HFFc6 (cell line): ENCODE measurements around the gene SDK2. TPM values are rescaled to one million over a fixed set of nuclear protein-coding genes. Genes with fewer than 3 reads are reported as not detected.
A peak's percentile ranks its signal among the peaks of the same experiment; 100 is the strongest.

Experiments
- DNase-seq: peaks from one replicate; pipeline ENCODE4 v3.0.0-alpha.2; 2018
- H3K27ac Mint-ChIP-seq: 2 replicates; pipeline ENCODE4 v1.8.0; 2020; ENCODE audit warnings: mild to moderate bottlenecking, mixed read lengths
- H3K27me3 Mint-ChIP-seq: 2 replicates; pipeline ENCODE4 v1.8.0; 2021; ENCODE audit warnings: mild to moderate bottlenecking, moderate library complexity, mixed read lengths; ENCODE audit not compliant: insufficient read depth
- H3K36me3 Mint-ChIP-seq: 2 replicates; pipeline ENCODE4 v1.8.0; 2021; ENCODE audit warnings: low read depth, mixed read lengths
- H3K4me1 Mint-ChIP-seq: 2 replicates; pipeline ENCODE4 v1.8.0; 2020; ENCODE audit warnings: low read depth, mixed read lengths
- H3K4me3 Mint-ChIP-seq: 2 replicates; pipeline ENCODE4 v1.8.0; 2020; ENCODE audit warnings: mild to moderate bottlenecking, moderate library complexity, mixed read lengths
- H3K9me3 Mint-ChIP-seq: 2 replicates; pipeline ENCODE4 v1.8.0; 2020; ENCODE audit warnings: mild to moderate bottlenecking, mixed read lengths
- total RNA-seq, 6 experiments: library from RNA; stranded (reverse); fragmentation: NEBNext Ultra II Directional; extraction: Animal tissue kit (Norgen Biotek cat#: 25700); gene quantifications; 2 replicates in 1 of 6; 3 replicates in 5 of 6; pipeline ENCODE4 v1.2.3, GENCODE V29; 2021
- TF ChIP-seq, protein P1 (sequence below): fragments of 200-600 bp; sonication (generic); IDR thresholded peaks from 2 replicates; pipeline ENCODE4 v1.5.0; 2021; ENCODE audit warnings: antibody characterized with exemption, mild to moderate bottlenecking

The SDK2 gene
- total RNA-seq, 6 experiments from 2014 or later, result 0.03 TPM; not detected in 4

DNA sequence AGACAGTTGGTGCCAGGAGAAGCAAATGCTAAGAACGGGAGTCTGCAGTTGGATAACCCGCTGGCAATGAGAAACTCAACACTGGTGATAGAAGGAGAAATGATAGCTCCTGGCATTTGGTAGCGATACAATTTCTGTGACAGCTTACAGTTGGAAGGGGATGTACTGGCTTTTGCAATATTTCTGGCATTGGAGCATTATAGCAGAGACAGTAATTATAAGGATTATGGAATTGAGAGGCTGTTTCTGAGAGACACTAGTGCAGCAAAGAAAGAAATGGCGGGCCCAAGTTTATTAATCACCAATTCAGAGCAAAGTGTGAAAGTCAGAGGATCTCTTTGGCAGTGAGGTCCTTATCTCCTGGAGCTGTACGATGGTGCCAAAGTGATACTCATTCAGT is 16.1 kb upstream of the SDK2 start:
- Mint-ChIP-seq H3K4me3 (no peak overlapping the region), H3K9me3 (peaks cover 50% of the 10 kb centered on the region), H3K4me1 (no peaks in the 10 kb centered on the region), H3K36me3 (0 out of 2 replicates have a peak, but pooled peaks cover under 1% of the 10 kb centered on the region), H3K27me3 (no peaks in the 10 kb centered on the region; the same call in 1 of the 2 replicates), H3K27ac (no peak overlapping the region)
- no peak for DNase-seq
- TF ChIP-seq, protein P1, sequence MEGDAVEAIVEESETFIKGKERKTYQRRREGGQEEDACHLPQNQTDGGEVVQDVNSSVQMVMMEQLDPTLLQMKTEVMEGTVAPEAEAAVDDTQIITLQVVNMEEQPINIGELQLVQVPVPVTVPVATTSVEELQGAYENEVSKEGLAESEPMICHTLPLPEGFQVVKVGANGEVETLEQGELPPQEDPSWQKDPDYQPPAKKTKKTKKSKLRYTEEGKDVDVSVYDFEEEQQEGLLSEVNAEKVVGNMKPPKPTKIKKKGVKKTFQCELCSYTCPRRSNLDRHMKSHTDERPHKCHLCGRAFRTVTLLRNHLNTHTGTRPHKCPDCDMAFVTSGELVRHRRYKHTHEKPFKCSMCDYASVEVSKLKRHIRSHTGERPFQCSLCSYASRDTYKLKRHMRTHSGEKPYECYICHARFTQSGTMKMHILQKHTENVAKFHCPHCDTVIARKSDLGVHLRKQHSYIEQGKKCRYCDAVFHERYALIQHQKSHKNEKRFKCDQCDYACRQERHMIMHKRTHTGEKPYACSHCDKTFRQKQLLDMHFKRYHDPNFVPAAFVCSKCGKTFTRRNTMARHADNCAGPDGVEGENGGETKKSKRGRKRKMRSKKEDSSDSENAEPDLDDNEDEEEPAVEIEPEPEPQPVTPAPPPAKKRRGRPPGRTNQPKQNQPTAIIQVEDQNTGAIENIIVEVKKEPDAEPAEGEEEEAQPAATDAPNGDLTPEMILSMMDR, result no peak

DNA sequence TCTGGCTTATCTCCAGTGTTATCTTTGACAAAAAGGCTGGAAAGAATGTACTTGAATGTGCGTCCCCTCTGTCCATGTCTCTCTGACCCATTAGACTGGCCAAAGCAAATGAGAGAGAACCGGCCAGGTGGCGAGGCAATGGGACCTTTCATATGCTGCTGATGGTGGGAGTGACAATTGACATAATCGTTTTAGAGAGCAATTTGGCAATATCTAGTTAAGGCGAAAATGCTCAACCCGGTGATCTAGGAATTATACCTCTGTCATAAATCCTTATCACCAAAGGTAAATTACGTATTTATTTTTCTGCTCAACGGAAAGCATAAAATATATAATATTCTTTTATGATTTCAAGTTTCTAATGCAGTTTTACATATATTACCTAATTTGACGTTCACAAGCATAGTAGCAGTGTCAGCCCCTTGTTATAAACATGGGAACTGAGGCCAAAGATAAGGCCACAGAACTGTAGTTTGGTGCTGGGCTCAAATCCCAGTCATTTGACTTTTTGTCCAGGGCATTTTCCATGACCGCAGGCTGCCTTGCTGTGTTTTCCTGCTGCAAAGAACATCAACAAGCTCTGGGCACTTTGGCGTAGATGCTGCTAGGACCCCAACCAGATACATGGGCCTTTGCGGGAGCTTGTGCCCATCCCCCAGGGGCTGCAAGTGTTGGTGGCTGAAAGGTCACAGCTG is 14.7 kb upstream of the SDK2 start:
- H3K36me3 Mint-ChIP-seq, result peaks cover 5% of the 10 kb centered on the region; the same call in 1 of the 2 replicates
- no peak overlapping the region for H3K27ac Mint-ChIP-seq
- peaks cover 61% of the 10 kb centered on the region for H3K9me3 Mint-ChIP-seq
- H3K27me3 Mint-ChIP-seq, result no peaks in the 10 kb centered on the region; the same call in 1 of the 2 replicates
- TF ChIP-seq, protein P1, result no peak
- H3K4me1 Mint-ChIP-seq, result no peaks in the 10 kb centered on the region
- no peak overlapping the region for H3K4me3 Mint-ChIP-seq
- DNase-seq, result no peak

DNA sequence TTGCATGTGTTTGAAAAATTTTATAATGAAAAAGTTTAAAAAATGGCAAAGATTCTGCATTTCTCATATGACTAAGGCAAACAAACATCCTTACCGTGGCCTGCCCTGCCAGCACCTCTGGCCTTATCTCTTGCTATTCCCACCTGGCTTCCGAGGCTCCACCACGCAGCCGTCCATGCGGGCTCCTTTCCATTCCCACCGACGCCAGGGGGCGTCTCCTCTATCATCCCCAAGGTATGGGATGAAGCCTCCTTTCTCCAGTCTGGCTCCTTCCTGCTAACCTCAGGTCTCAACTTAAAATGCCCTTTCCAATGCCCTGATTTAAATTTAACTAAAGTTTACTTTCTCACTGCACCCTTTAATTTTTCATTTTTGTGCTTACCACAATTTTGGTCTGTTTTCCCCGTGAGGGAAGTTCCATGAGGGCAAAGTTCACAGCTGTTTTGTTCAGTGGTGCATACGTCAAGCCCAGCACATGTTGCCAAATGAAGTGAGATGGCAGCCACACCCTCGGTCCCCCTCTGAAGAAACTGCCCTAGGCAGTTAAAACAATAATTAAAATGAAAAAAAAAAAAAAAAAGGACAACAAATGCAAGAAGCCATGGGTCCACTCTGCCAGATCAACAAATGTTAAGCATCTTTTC is 13.3 kb upstream of the SDK2 start:
- TF ChIP-seq, protein P1, result peak; percentile 20; the same call in 1 of the 2 replicates
- Mint-ChIP-seq H3K4me1 (no peaks in the 10 kb centered on the region), H3K27ac (no peak overlapping the region), H3K27me3 (no peaks in the 10 kb centered on the region; the same call in 1 of the 2 replicates), H3K36me3 (peaks cover 11% of the 10 kb centered on the region), H3K9me3 (peaks cover 71% of the 10 kb centered on the region), H3K4me3 (no peak overlapping the region)
- no peak for DNase-seq

DNA sequence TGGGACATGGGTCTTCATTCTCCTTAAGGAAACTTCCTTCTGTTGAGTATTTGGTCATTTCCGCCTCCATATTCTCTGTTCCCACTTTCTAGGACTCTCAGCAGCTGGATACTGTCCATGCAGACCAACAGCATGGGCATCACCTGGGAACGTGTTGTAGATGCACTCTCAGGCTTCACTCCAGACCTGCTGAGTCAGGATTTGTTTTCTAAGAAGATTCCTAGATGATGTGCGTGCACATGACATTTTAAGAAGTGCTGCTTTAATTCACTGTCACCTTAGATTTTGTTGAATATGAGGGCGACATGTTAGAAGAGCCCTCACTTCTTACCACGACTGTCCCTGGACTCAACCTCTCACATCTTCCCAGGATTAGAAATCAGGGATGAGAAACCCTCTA is 10.0 kb upstream of the SDK2 start:
- no peak for DNase-seq
- Mint-ChIP-seq H3K27ac (no peak overlapping the region), H3K4me1 (no peaks in the 10 kb centered on the region), H3K36me3 (peaks cover 11% of the 10 kb centered on the region), H3K4me3 (no peak overlapping the region), H3K9me3 (peaks cover 71% of the 10 kb centered on the region), H3K27me3 (no peaks in the 10 kb centered on the region; the same call in 1 of the 2 replicates)
- TF ChIP-seq, protein P1, result no peak

DNA sequence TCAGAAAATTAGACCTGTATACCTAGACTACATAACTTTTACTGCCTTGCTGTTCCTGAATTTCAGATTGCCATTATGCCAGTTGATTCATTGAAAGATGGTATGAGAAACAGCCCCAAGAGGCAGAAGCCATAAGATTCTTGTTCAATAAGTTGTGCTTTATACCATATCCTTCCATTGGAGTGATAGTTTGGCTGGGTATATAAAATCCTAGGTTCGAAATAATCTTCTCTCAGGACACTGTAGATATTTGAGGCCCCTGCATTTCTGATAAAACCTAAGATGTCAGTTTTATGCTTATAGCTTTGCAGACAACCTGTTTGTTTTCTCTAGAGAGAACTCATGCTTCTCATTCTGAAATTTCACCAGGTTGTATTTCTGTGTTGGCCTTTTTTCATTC is 9.6 kb upstream of the SDK2 start:
- H3K9me3 Mint-ChIP-seq, result peaks cover 72% of the 10 kb centered on the region
- TF ChIP-seq, protein P1, result no peak
- H3K27ac Mint-ChIP-seq, result no peak overlapping the region
- H3K27me3 Mint-ChIP-seq, result no peaks in the 10 kb centered on the region; the same call in 1 of the 2 replicates
- H3K4me3 Mint-ChIP-seq, result no peak overlapping the region
- H3K36me3 Mint-ChIP-seq, result peaks cover 11% of the 10 kb centered on the region
- DNase-seq, result no peak
- H3K4me1 Mint-ChIP-seq, result no peaks in the 10 kb centered on the region
